ENCODE measurements around the gene CCL24.
"Not testable (repeated sequence)": the region's sequence is repeated elsewhere in the genome, so short reads cannot be mapped to it uniquely, and the experiment has no call there.

The CCL24 gene

GRCh38 chr7:75813781-75814236, at the start of gene CCL24:
Gene CCL24, minus strand, starts transcription at chr7:75813806. Its CDS starts 91 bp downstream, at chr7:75813715.
- DNase-seq = no peak

GRCh38 chr7:75861636-75862035, 48.0 kb upstream of the CCL24 start:
- no peak for DNase-seq

- DNase-seq = no peak
These were observed 44.8 kb upstream of the CCL24 start for GRCh38 chr7:75858410-75858809.

GRCh38 chr7:75856536-75856935, 42.9 kb upstream of the CCL24 start:
- DNase-seq = no peak

- not testable (repeated sequence) for DNase-seq
These were observed 41.3 kb upstream of the CCL24 start for GRCh38 chr7:75854813-75855345.

- DNase-seq = no peak
These were observed 40.6 kb upstream of the CCL24 start for GRCh38 chr7:75854233-75854632.

- no peak for DNase-seq
These were observed 36.6 kb upstream of the CCL24 start for GRCh38 chr7:75850235-75850634.

GRCh38 chr7:75849573-75849972, 36.0 kb upstream of the CCL24 start:
- DNase-seq = no peak

GRCh38 chr7:75847707-75848106, 34.1 kb upstream of the CCL24 start:
- DNase-seq = no peak

- DNase-seq = not testable (repeated sequence)
These were observed 31.5 kb upstream of the CCL24 start for GRCh38 chr7:75845132-75845531.

GRCh38 chr7:75844158-75844557, 30.6 kb upstream of the CCL24 start:
- no peak for DNase-seq

GRCh38 chr7:75843613-75844116, 30.1 kb upstream of the CCL24 start:
- DNase-seq = no peak

GRCh38 chr7:75842836-75843446, 29.3 kb upstream of the CCL24 start:
- no peak for DNase-seq

GRCh38 chr7:75840029-75840428, 26.4 kb upstream of the CCL24 start:
- DNase-seq = no peak

GRCh38 chr7:75838281-75838930, 24.8 kb upstream of the CCL24 start:
- DNase-seq = not testable (repeated sequence)

GRCh38 chr7:75836798-75837197, 23.2 kb upstream of the CCL24 start:
- no peak for DNase-seq

- DNase-seq = no peak
These were observed 22.2 kb upstream of the CCL24 start for GRCh38 chr7:75835688-75836285.

GRCh38 chr7:75833662-75834061, 20.1 kb upstream of the CCL24 start:
- DNase-seq = not testable (repeated sequence)

- no peak for DNase-seq
These were observed 17.4 kb upstream of the CCL24 start for GRCh38 chr7:75830978-75831377.

GRCh38 chr7:75829656-75830055, 16.1 kb upstream of the CCL24 start:
- DNase-seq = peak; percentile 41

GRCh38 chr7:75823198-75823910, 9.7 kb upstream of the CCL24 start:
- DNase-seq = no peak

- DNase-seq = no peak
These were observed 7.1 kb upstream of the CCL24 start for GRCh38 chr7:75820688-75821087.

- no peak for DNase-seq
These were observed 6.1 kb upstream of the CCL24 start for GRCh38 chr7:75819711-75820110.

All from RPMI8226 (cell line).